Neuronal stem cell (in vitro differentiated cells): ENCODE results near the gene RUBCNL.

Source experiments
- DNase-seq: peaks from one replicate; pipeline ENCODE4 v3.0.0-alpha.2; 2013; ENCODE audit warnings: low spot score
- H2AFZ ChIP-seq: one replicate; pipeline ENCODE4 v1.6.1; 2013; ENCODE audit warnings: mild to moderate bottlenecking, low read length, inconsistent platforms
- H2AK5ac ChIP-seq: 2 replicates; pipeline ENCODE4 v1.6.1; 2013; ENCODE audit warnings: low read depth, mild to moderate bottlenecking, inconsistent platforms, low read length, moderate library complexity, mixed read lengths
- H2BK120ac ChIP-seq: 2 replicates; pipeline ENCODE4 v1.6.1; 2013; ENCODE audit warnings: low read depth, mild to moderate bottlenecking, inconsistent platforms, low read length, moderate library complexity, mixed read lengths
- H2BK12ac ChIP-seq: one replicate; pipeline ENCODE4 v1.6.1; 2013; ENCODE audit warnings: low read length, inconsistent platforms
- H2BK15ac ChIP-seq: 2 replicates; pipeline ENCODE4 v1.6.1; 2013; ENCODE audit warnings: mild to moderate bottlenecking, low read length, inconsistent platforms, mixed read lengths
- H2BK5ac ChIP-seq: one replicate; pipeline ENCODE4 v1.6.1; 2013; ENCODE audit warnings: inconsistent platforms, mild to moderate bottlenecking, low read length, moderate library complexity
- H3K14ac ChIP-seq: one replicate; pipeline ENCODE4 v1.6.1; 2013; ENCODE audit warnings: low read length, inconsistent platforms
- H3K18ac ChIP-seq: 2 replicates; pipeline ENCODE4 v1.6.1; 2013; ENCODE audit warnings: low read length, inconsistent platforms
- H3K23ac ChIP-seq: 2 replicates; pipeline ENCODE4 v1.6.1; 2013; ENCODE audit warnings: low read depth, mild to moderate bottlenecking, mixed read lengths, low read length, inconsistent platforms; ENCODE audit not compliant: poor library complexity
- H3K27ac ChIP-seq: replicated peaks from 3 replicates; pipeline ENCODE4 v1.5.1; 2013; ENCODE audit warnings: low read length, inconsistent platforms
- H3K27me3 ChIP-seq, 3 experiments: 2 replicates each; pipeline ENCODE4 v1.6.1; 2013; ENCODE audit warnings: low read length in 3 of 3, mild to moderate bottlenecking in 2 of 3, inconsistent platforms in 1 of 3, low read depth in 1 of 3, mixed read lengths in 1 of 3, moderate library complexity in 1 of 3; ENCODE audit not compliant: control insufficient read depth in 3 of 3, insufficient read depth in 3 of 3
- H3K36me3 ChIP-seq, 2 donors: replicated peaks in 1 of 2; 2 replicates each; pipeline ENCODE4 v1.6.1; 2013; ENCODE audit warnings: low read length in 2 of 2; ENCODE audit not compliant: control insufficient read depth in 2 of 2, insufficient read depth in 2 of 2
- H3K4ac ChIP-seq: 2 replicates; pipeline ENCODE4 v1.6.1; 2013; ENCODE audit warnings: inconsistent platforms, mild to moderate bottlenecking, low read length, moderate library complexity
- H3K4me1 ChIP-seq, 2 donors: 1 replicate in 1 of 2; 2 replicates in 1 of 2; pipeline ENCODE4 v1.6.1; 2013; ENCODE audit warnings: low read length in 2 of 2, low read depth in 1 of 2; ENCODE audit not compliant: control insufficient read depth in 2 of 2, insufficient read depth in 1 of 2
- H3K4me2 ChIP-seq: one replicate; pipeline ENCODE4 v1.6.1; 2013; ENCODE audit warnings: mild to moderate bottlenecking, low read length, inconsistent platforms; ENCODE audit not compliant: insufficient read depth, poor library complexity, severe bottlenecking
- H3K4me3 ChIP-seq, 2 donors: 2 replicates each; pipeline ENCODE4 v1.5.1; 2013; ENCODE audit warnings: low read length in 2 of 2, mild to moderate bottlenecking in 2 of 2, inconsistent platforms in 1 of 2, moderate library complexity in 1 of 2
- H3K79me1 ChIP-seq: one replicate; pipeline ENCODE4 v1.6.1; 2013; ENCODE audit warnings: low read depth, mild to moderate bottlenecking, inconsistent platforms, low read length, moderate library complexity
- H3K9ac ChIP-seq: one replicate; pipeline ENCODE4 v1.6.1; 2013; ENCODE audit warnings: mild to moderate bottlenecking, low read depth, low read length, inconsistent platforms; ENCODE audit not compliant: poor library complexity
- H3K9me3 ChIP-seq, 2 donors: replicated peaks in 1 of 2; 2 replicates each; pipeline versions ENCODE3 to v1.6.1; 2013; ENCODE audit warnings: low read length in 2 of 2, mild to moderate bottlenecking in 2 of 2, inconsistent platforms in 1 of 2, low read depth in 1 of 2, mixed read lengths in 1 of 2, moderate library complexity in 1 of 2; ENCODE audit not compliant: control insufficient read depth in 2 of 2, insufficient read depth in 1 of 2
- H4K8ac ChIP-seq: one replicate; pipeline ENCODE4 v1.6.1; 2013; ENCODE audit warnings: low read depth, mild to moderate bottlenecking, inconsistent platforms, low read length, moderate library complexity
- H4K91ac ChIP-seq: one replicate; pipeline ENCODE4 v1.6.1; 2013; ENCODE audit warnings: low read length, low read depth, mild to moderate bottlenecking, inconsistent platforms; ENCODE audit not compliant: poor library complexity
- WGBS, 2 donors: extraction: QIAGEN DNeasy Blood & Tissue Kit; methylation state at CpG; one replicate each; pipeline ENCODE4 v1.1.7; 2013; ENCODE audit warnings: missing lambda C conversion rate in 2 of 2, mixed read lengths in 1 of 2; ENCODE audit not compliant: insufficient read length in 2 of 2, insufficient replicate concordance in 1 of 2; ENCODE audit errors: extremely low coverage in 2 of 2; 5-methylcytosine and 5-hydroxymethylcytosine counted together

The RUBCNL gene

DNA sequence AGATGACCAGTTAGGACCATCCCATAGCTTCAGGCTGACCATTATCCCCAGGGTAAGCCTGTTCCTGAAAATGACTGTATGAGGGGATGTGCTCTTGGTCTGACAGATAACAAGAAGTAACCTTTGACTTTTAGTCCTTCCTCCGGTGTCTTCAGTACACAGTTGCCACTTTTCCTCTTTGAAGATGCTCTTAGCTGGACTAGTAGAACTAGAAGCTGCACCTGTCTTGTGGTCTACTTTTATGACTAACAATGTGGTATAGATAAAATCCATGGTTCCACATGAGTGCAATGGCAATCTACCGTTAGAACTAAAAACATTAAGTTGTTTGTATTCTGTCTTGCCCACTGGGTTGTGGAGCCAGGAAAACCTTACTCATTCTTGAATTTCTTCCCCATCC, 5.9 kb upstream of the RUBCNL start:
- Histone ChIP-seq H2BK5ac (no peak overlapping the region), H3K18ac (no peak overlapping the region), H3K79me1 (no peaks in the 10 kb centered on the region), H3K23ac (no peak overlapping the region), H2BK15ac (no peak overlapping the region), H3K4me1 (peaks cover 9 to 11% of the 10 kb centered on the region in 2 donors), H2BK120ac (no peak overlapping the region), H3K27me3 (peaks cover 0 to 16% (median 14%) of the 10 kb centered on the region in 3 experiments), H3K36me3 (no peaks in the 10 kb centered on the region), H3K4ac (no peak overlapping the region), H2AK5ac (no peak overlapping the region), H3K9ac (no peak overlapping the region), H2AFZ (no peak overlapping the region), H4K91ac (no peak overlapping the region), H2BK12ac (no peak overlapping the region), H3K14ac (no peak overlapping the region), H3K4me3 (no peak overlapping the region), H3K4me2 (no peak overlapping the region), H3K27ac (no peak overlapping the region), H4K8ac (no peak overlapping the region), H3K9me3 (no peaks in the 10 kb centered on the region)
- no peak for DNase-seq
- no CpG with 5 or more reads among the region's 2 CpGs for WGBS, 2 donors

DNA sequence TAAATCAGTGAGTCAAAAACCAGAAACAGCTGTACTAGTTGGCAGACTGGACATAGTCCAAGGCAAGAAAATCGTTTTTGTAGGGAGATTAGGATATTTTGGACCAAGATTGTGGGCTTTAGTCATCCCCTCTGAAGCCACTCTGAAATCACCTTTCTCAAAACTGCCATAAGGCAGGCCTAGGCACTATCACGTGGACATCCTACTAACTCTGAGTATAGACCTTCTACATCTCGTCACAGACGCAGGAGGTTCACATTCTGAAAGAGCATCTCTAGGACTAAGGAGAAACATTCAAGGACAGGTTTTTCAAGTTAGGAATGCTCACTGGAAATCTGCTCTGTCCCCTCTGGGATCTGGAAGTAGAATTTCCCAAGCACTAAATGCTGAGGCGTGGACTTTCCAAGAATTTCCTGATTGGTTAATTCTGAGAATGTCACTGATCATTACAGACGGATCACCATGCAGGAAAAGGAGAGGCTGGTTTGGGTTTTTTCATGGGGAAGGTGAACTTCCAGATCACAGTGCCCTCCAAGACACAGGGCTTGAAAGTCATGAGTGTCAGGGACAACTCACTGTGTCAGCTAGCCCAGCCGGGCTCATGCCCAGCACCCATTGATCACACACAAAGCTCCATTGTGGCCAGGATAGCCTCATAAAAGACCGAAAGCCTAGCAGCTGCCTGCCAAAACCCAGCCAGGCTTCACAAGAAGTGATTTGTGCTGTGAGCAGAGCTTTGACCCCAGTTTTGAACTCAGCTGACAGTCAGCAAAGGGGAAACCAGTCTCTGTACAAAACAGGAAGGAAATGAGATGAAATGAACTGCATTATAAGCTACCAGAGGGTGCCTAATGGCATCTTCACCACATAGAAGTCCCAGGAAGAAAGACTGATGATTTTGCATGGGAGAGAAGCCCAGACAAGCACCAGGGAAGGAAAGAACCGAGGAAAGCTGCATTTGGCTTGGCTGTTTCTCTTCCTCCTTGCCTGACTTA, 2.7 kb upstream of the RUBCNL start:
- no peak overlapping the region for H3K4me2 ChIP-seq
- no peak overlapping the region for H2BK120ac ChIP-seq
- no peak overlapping the region for H3K18ac ChIP-seq
- H3K14ac ChIP-seq: no peak overlapping the region
- no peak overlapping the region for H3K23ac ChIP-seq
- H3K36me3 ChIP-seq: no peaks in the 10 kb centered on the region
- DNase-seq: no peak
- no peaks in the 10 kb centered on the region for H3K79me1 ChIP-seq
- no peak overlapping the region for H3K9ac ChIP-seq
- no peak overlapping the region for H2BK5ac ChIP-seq
- no peak overlapping the region for H4K8ac ChIP-seq
- peak overlapping the region; percentile 73 for H2AFZ ChIP-seq
- no peaks in the 10 kb centered on the region for H3K9me3 ChIP-seq
- peaks cover 10 to 11% of the 10 kb centered on the region in 2 donors for H3K4me1 ChIP-seq
- H2BK12ac ChIP-seq: no peak overlapping the region
- H3K4me3 ChIP-seq: no peak overlapping the region
- WGBS, 2 donors: no CpG with 5 or more reads among the region's 9 CpGs
- no peak overlapping the region for H2AK5ac ChIP-seq
- peaks cover 2 to 46% (median 41%) of the 10 kb centered on the region in 3 experiments for H3K27me3 ChIP-seq
- H3K4ac ChIP-seq: no peak overlapping the region
- H3K27ac ChIP-seq: no peak overlapping the region
- no peak overlapping the region for H4K91ac ChIP-seq
- H2BK15ac ChIP-seq: no peak overlapping the region

DNA sequence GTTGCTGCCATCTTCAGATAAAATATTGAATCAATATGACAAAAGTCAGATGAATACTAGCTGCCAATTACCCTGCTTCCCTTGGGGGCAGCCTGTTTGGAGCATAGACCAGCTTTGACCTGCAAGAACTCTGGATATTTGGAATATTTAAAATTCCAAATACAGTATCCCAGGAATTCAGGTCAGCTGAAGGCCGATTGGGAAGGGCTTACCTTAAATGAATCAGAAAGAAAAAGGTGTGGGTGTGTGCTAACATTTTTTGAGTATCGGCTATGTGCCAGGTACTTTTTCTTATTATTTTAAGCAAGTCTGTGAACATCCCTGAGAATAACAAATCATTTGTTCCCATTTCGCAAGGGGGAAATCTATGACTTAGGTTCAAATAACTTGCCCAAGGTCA, 1.8 kb upstream of the RUBCNL start:
- no peak overlapping the region for H2AK5ac ChIP-seq
- no peaks in the 10 kb centered on the region for H3K36me3 ChIP-seq
- peaks cover 2 to 56% (median 42%) of the 10 kb centered on the region in 3 experiments for H3K27me3 ChIP-seq
- H3K14ac ChIP-seq: no peak overlapping the region
- H3K18ac ChIP-seq: no peak overlapping the region
- no peak overlapping the region for H3K4me3 ChIP-seq
- H2BK15ac ChIP-seq: no peak overlapping the region
- H4K8ac ChIP-seq: no peak overlapping the region
- DNase-seq: no peak
- H3K4me1 ChIP-seq: peaks cover 10 to 11% of the 10 kb centered on the region in 2 donors
- H2BK12ac ChIP-seq: no peak overlapping the region
- H3K27ac ChIP-seq: no peak overlapping the region
- H3K23ac ChIP-seq: no peak overlapping the region
- H3K9me3 ChIP-seq: no peaks in the 10 kb centered on the region
- H2BK5ac ChIP-seq: no peak overlapping the region
- no peaks in the 10 kb centered on the region for H3K79me1 ChIP-seq
- no peak overlapping the region for H3K4me2 ChIP-seq
- no peak overlapping the region for H2AFZ ChIP-seq
- no peak overlapping the region for H3K9ac ChIP-seq
- WGBS, 2 donors: no CpG with 5 or more reads among the region's 3 CpGs
- no peak overlapping the region for H4K91ac ChIP-seq
- no peak overlapping the region for H3K4ac ChIP-seq
- H2BK120ac ChIP-seq: no peak overlapping the region

DNA sequence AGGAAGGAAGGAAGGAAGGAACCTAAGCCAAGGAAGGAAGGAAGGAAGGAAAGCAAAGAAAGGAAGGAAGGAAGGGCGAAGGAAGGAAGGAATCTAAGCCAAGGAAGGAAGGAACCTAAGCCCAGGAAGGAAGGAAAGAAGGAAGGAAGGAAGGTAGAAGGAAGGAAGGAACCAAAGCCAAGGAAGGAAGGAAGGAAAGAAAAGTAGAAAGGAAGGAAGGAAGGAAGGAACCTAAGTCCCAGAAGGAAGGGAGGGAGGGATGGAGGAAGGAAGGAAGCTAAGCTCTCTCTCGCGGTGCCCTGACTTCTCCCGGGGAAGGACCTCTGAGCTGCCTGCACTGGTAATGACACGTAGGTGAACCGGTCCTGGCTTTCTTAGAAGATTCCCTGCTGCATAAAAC, 1.3 kb upstream of the RUBCNL start:
- H3K79me1 ChIP-seq: no peaks in the 10 kb centered on the region
- H3K4ac ChIP-seq: no peak overlapping the region
- no peak overlapping the region for H3K27ac ChIP-seq
- DNase-seq: no peak
- H3K9ac ChIP-seq: no peak overlapping the region
- H2BK15ac ChIP-seq: no peak overlapping the region
- H2AK5ac ChIP-seq: no peak overlapping the region
- WGBS, 2 donors: no CpG with 5 or more reads among the region's 6 CpGs
- no peak overlapping the region for H2BK5ac ChIP-seq
- no peak overlapping the region for H3K4me2 ChIP-seq
- no peak overlapping the region for H3K18ac ChIP-seq
- H3K4me1 ChIP-seq: peaks cover 10 to 11% of the 10 kb centered on the region in 2 donors
- H4K91ac ChIP-seq: no peak overlapping the region
- H3K27me3 ChIP-seq: peaks cover 2 to 60% (median 42%) of the 10 kb centered on the region in 3 experiments
- no peaks in the 10 kb centered on the region for H3K9me3 ChIP-seq
- H4K8ac ChIP-seq: no peak overlapping the region
- no peak overlapping the region for H2BK12ac ChIP-seq
- no peak overlapping the region for H3K23ac ChIP-seq
- no peak overlapping the region for H3K4me3 ChIP-seq
- H2AFZ ChIP-seq: no peak overlapping the region
- no peak overlapping the region for H2BK120ac ChIP-seq
- H3K36me3 ChIP-seq: no peaks in the 10 kb centered on the region
- no peak overlapping the region for H3K14ac ChIP-seq
